HG03039 (cell line): Measurements from ENCODE around the gene GAS5.
"Not testable (repeated sequence)": the region's sequence is repeated elsewhere in the genome, so short reads cannot be mapped to it uniquely, and the experiment has no call there.

Experiments
- ATAC-seq: cut with Tn5 transposase; IDR thresholded peaks from one replicate; pipeline ENCODE4 v1.9.1; 2021; ENCODE audit warnings: mild to moderate bottlenecking, moderate library complexity; ENCODE audit not compliant: unreplicated experiment

The GAS5 gene

GRCh38 chr1:173867753-173868265, at the start of gene GAS5:
GAS5 (minus strand) TSS chr1:173867989.
- peak; percentile 65 for ATAC-seq

- no peak for ATAC-seq
Observed at GRCh38 chr1:173917149-173917548, 49.4 kb upstream of the GAS5 start, which contains the start of gene SERPINC1. SERPINC1 (minus strand) TSS chr1:173917327; CDS start chr1:173917259, 68 bp downstream.

DNA sequence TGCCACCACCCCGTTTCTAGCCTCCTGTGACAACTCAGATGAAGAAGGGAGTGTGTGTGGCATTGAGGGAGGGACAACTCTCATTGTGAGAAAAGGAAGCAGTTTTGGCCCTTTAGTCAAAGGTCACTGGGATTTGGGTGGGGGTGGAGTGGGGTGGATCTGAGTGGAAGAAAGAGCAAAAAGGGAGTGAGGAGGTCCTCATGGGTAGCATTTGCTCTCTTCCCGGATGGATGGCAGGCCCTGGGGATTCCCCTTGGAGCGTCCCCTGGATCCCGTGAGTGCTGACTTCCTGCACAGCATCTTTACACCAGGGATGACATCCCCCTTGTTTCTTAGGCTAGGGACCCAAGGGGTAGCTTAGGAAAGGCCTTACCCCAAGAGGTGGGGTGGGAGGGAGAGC, 48.9 kb upstream of the GAS5 start:
- ATAC-seq = no peak

DNA sequence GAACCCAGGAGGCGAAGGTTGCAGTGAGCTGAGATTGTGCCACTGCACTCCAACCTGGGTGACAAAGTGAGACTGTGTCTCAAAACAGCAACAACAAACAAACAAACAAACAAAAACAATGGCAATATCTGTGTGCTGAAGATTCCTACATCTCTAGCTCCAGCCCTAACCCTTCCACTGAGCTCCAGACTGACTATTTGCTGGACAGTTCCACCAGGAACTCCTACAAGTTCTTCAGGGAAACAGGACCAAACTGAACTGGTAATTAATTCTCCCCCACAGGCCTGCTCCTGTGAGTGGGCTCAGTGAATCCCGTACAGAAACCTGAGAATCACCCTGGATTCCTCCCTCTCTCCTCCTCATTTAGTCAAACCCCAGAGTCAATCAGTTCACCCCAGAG, 47.8 kb upstream of the GAS5 start:
- ATAC-seq = no peak

DNA sequence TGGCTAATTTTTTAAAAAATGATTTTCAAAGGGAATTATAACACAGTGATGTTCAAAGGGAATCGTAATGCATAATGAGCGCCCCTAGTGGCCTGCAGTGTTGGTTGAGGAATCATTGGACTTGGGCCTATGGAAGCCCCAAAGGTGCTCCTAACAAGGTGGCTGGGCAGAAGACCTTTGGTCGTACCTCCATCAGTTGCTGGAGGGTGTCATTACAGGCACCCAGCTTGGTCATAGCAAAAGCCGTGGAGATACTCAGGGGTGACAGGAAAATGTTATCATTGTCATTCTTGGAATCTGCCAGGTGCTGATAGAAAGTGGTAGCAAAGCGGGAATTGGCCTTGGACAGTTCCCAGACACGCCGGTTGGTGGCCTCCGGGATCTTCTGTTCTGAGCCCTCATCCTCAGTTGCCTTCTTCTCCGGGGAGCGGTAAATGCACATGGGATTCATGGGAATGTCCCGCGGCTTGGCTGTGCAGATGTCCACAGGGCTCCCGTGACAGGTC, 46.6 kb upstream of the GAS5 start:
- ATAC-seq = no peak

DNA sequence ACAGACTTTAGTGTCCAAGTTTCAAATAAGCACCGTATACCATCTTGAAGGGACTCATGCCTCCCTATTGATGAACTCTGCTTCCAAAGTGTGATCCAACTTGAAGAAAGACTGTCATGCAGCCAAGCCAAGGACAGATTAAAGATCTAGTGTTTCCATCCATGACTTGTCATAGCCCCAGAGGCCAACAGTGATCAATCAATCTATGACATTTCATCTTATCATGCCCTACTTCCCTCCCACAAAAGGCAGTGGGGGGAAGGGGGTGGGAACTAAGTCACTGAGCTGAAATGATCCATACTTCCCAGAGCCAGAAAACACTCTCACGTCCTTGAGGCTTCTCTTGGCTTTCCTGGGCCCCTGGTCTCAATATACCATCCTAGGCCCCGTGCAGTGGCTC, 45.3 kb upstream of the GAS5 start:
- no peak for ATAC-seq

- ATAC-seq = no peak
Observed at GRCh38 chr1:173903827-173904531, 36.2 kb upstream of the GAS5 start.

DNA sequence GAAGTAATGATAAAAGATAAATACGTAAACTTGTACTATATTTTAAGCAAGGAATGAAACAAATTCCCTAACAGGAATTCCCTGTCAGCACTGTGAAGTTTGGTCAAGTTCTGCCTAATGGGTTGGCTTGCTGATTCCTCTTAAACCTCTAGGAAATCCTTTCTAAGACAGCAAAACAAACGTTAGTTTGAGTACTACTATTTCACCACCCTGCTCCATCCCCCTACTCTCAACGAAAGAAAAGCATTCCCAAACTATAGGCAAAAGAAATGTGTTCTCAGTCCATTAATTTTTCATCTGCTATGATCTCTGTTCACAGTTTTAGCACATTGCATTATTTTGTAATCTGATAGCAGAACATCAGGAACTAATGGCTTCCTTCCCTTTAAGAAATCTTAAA, 33.2 kb upstream of the GAS5 start:
- no peak for ATAC-seq

GRCh38 chr1:173900427-173900826, 32.6 kb upstream of the GAS5 start:
- ATAC-seq = no peak

DNA sequence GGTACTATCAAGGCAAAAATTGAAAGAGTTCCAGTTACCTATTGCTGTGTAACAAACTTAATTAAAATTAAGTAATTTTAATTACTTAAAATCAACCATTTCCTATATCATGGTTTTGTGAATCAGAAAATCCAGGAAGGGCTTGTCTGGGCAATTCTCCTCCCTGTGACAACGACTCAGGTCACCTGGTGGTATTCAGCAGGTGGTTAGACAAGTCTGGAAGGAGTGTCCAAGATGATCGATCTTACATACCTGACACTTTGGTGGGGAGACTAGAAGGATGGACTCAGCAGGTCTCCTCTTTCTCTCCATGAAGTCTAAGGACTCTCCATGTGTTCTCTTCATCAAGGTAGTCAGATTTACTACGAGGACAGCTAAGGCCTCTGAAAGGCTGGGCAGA, 26.4 kb upstream of the GAS5 start:
- ATAC-seq = no peak

DNA sequence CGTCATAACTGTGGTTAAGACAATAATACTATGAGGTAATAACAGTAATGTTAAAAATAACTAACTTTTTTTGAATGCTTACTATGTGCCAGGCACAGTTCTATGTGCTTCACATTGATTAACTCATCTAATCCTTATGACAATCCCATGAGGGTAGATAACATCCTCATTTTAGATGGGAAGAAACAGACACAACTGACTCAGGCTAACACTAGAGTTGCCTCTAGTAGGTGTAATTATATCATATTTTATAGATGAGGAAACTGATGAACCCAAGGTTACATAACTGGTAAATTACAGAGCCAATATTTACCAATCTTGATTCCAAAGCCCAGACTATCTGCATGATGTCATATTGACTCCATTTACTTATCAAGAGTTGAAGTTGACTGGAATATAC, 25.8 kb upstream of the GAS5 start:
- no peak for ATAC-seq

- no peak for ATAC-seq
Observed at GRCh38 chr1:173889885-173890284, 22.1 kb upstream of the GAS5 start.

DNA sequence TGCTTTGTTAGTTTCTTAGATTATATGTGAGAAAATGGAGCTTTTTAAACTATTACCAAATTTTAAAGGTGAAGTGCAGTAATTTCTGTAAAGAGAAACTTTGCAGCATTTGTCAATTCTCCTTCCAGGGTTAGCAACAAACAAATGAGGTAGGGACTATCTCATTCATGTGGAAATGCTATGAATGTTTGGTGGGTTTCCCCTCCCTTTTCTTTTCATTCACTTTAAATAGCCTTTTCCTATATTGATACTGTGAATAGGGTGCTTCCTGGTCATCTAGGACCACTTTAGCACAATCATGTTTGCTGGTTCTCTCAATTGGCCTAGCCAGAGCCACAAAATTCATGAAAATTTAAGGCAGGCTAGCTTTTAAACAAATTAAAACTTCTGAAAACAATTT, 21.0 kb upstream of the GAS5 start:
- ATAC-seq = no peak

- no peak for ATAC-seq
Observed at GRCh38 chr1:173887627-173888026, 19.8 kb upstream of the GAS5 start.

- ATAC-seq = no peak
Observed at GRCh38 chr1:173886746-173887611, 19.2 kb upstream of the GAS5 start.

DNA sequence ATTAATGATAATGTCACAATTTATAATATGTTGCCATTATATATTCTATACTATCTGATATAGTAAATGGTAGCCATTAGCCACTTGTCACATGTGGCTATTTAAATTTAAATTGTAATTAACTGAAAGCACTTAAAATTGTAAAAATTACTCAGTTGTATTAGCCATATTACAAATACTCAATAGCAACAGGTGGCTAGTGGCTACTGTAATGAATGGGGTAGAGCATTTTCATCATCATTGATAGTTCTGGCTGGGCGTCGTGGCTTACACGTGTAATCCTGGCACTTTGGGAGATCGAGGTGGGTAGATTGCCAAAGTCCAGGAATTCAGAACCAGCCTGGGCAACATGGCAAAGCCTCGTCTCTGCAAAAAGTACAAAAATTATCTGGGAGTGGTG, 16.9 kb upstream of the GAS5 start:
- no peak for ATAC-seq

GRCh38 chr1:173881117-173881516, 13.3 kb upstream of the GAS5 start:
- ATAC-seq = not testable (repeated sequence)

GRCh38 chr1:173878251-173878650, 10.5 kb upstream of the GAS5 start:
- ATAC-seq = no peak

GRCh38 chr1:173876732-173877131, 8.9 kb upstream of the GAS5 start:
- no peak for ATAC-seq

DNA sequence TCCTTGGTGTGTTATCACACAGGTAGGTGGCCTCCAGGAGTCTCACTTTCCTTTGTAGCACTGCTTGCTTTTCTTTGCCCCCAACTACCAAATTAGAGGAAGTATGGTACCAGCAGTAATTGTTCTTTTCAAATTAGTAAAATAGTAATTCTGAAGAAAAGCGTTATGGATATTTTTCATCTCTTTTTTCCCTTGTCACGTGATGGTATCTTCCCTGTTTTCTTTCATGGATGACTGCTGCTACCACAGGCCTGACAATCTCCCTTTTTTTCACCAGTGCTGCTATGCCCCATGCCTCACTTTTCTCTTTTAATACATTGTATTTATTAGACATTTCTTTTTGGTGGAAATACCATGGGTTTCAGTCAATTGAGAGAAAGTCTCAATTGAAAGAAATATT, 3.7 kb upstream of the GAS5 start:
- no peak for ATAC-seq

DNA sequence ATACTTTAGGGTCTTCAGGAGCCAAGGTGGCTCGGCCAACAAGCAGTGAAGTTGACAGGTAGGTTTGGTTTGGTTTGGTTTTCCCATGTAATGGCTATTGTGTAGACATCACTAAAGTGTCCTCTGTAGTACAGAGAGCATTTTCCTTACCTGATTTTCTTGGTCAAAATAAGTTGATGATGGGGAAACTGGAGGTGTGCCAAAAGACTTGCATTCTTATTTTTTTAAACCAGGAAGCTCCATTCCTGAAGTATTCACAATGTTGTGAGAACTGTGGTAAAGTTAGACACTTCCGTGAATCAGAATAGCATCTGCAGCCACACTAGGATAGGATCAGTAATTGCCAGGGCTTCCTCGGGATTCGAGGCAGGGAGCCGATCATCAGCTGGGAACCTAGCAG, 3.3 kb upstream of the GAS5 start:
- no peak for ATAC-seq
